ENCODE measurements around the gene FBXL15.

FBXL15 gene

GRCh38 chr10:102411341-102412255, 9.0 kb upstream of the FBXL15 start:
- no peak for ATAC-seq
- no peak for TF ChIP-seq ESRRG (CRISPR knock-in tag; IDR thresholded peaks at IDR 0.05)

GRCh38 chr10:102412293-102412692, 8.3 kb upstream of the FBXL15 start:
- TF ChIP-seq PPARA (CRISPR knock-in tag; IDR thresholded peaks at IDR 0.05; ENCODE audit: borderline replicate concordance) (no peak), BACH2 (CRISPR knock-in tag; IDR thresholded peaks at IDR 0.05; ENCODE audit: borderline replicate concordance) (no peak), ZC3H10 (CRISPR knock-in tag; IDR thresholded peaks at IDR 0.05) (no peak)
- ATAC-seq: no peak

- no peak for ATAC-seq
- TF ChIP-seq ZNF565 (CRISPR knock-in tag; conservative IDR thresholded peaks at IDR 0.05; ENCODE audit: low read depth) (no peak), PATZ1 (CRISPR knock-in tag; IDR thresholded peaks at IDR 0.05; ENCODE audit: borderline replicate concordance) (no peak), TCF4 (CRISPR knock-in tag; IDR thresholded peaks at IDR 0.05; ENCODE audit: borderline replicate concordance) (no peak), ZFP3 (CRISPR knock-in tag; IDR thresholded peaks at IDR 0.05) (no peak)
Observed at GRCh38 chr10:102413053-102413705, 7.5 kb upstream of the FBXL15 start.

- TF ChIP-seq PPARA (CRISPR knock-in tag; IDR thresholded peaks at IDR 0.05; ENCODE audit: borderline replicate concordance) (no peak), ARNTL (CRISPR knock-in tag; IDR thresholded peaks at IDR 0.05; ENCODE audit: borderline replicate concordance, low read depth) (no peak), RARB (CRISPR knock-in tag; IDR thresholded peaks at IDR 0.05) (no peak), CSDC2 (CRISPR knock-in tag; IDR thresholded peaks at IDR 0.05) (no peak), TOX (CRISPR knock-in tag; IDR thresholded peaks at IDR 0.05; ENCODE audit: borderline replicate concordance) (no peak), GLIS3 (CRISPR knock-in tag; IDR thresholded peaks at IDR 0.05) (no peak), ZNF565 (CRISPR knock-in tag; conservative IDR thresholded peaks at IDR 0.05; ENCODE audit: low read depth) (no peak), ZFP30 (CRISPR knock-in tag; IDR thresholded peaks at IDR 0.05) (no peak)
- ATAC-seq: no peak
Observed at GRCh38 chr10:102413806-102414561, 6.7 kb upstream of the FBXL15 start.

- no peak for TF ChIP-seq PATZ1 (CRISPR knock-in tag; IDR thresholded peaks at IDR 0.05; ENCODE audit: borderline replicate concordance)
- TF ChIP-seq CREB5 (CRISPR knock-in tag; IDR thresholded peaks at IDR 0.05; ENCODE audit: low read depth): no peak
- TF ChIP-seq OSR1 (CRISPR knock-in tag; IDR thresholded peaks at IDR 0.05): no peak
- no peak for TF ChIP-seq CSRNP3 (CRISPR knock-in tag; IDR thresholded peaks at IDR 0.05)
- no peak for TF ChIP-seq ZNF565 (CRISPR knock-in tag; conservative IDR thresholded peaks at IDR 0.05; ENCODE audit: low read depth)
- no peak for TF ChIP-seq ARNTL (CRISPR knock-in tag; IDR thresholded peaks at IDR 0.05; ENCODE audit: borderline replicate concordance, low read depth)
- TF ChIP-seq ZNF70 (CRISPR knock-in tag; IDR thresholded peaks at IDR 0.05): no peak
- no peak for TF ChIP-seq SNAI2 (CRISPR knock-in tag; IDR thresholded peaks at IDR 0.05)
- no peak for ATAC-seq
Observed at GRCh38 chr10:102414749-102415148, 5.9 kb upstream of the FBXL15 start.

Measured in SK-N-SH treated with all-trans-retinoic acid at 6 μM for 48 hours (cell line).